ENCODE data around the gene HSPB6. TPM values are rescaled to one million over a fixed set of nuclear protein-coding genes. Genes with fewer than 3 reads are reported as not detected.

The HSPB6 gene
- total RNA-seq, 1 donor from 2014 or later: not detected

DNA sequence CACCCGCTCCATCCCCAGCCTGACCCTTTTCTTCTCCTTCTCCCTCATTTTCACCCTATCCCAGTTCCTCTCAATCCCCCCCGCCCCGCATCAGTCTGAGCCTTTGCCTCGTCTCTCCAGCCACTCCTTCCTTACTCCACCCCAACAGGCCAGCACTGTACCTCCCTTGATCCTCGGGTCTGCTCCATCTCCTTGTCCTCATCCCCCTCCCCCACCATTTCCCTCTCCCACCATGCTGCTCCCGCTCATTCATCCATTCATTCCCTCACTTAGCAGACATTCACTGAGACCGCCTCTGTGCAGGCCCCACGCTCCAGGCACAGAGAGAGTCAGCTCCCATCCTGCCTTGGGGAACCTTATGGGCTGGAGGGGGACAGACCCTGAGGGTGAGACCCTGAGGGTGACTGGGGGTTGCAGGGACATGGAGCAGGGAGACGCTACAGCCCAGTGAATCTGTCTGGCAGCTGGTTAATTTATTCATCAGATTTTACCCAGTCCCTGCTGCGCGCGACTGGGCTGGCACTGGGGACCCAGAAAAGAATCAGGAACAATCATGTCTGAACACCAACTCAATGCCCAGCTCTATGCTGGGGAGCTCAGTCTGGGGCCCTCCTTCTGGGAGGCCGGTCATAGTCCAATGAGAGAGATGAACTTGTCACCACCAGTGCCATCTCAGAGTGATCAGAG, 19.4 kb upstream of the HSPB6 start:
- ChIA-PET CTCF (no interaction called here), POLR2A (interaction anchor here (1.1 to 1.7 kb wide), 2 partner anchors 32 to 39 kb away, joined by 3 to 7 read pairs; no protein-coding TSS in a partner anchor)
- no peak for DNase-seq
- intact Hi-C loops (cut with micrococcal nuclease): loop anchor here (5.0 kb wide), 2 partner anchors 84 to 91 kb away; partner anchors contain the start of gene APLP1
- Mint-ChIP-seq H3K4me3 (peak overlapping the region; percentile 78), H3K36me3 (ENCODE audit: low read depth) (peaks cover 3% of the 10 kb centered on the region), H3K27ac (no peak overlapping the region), H3K4me1 (peaks cover 9% of the 10 kb centered on the region), H3K9me3 (no peaks in the 10 kb centered on the region), H3K27me3 (no peaks in the 10 kb centered on the region)
- TF ChIP-seq, protein P1, sequence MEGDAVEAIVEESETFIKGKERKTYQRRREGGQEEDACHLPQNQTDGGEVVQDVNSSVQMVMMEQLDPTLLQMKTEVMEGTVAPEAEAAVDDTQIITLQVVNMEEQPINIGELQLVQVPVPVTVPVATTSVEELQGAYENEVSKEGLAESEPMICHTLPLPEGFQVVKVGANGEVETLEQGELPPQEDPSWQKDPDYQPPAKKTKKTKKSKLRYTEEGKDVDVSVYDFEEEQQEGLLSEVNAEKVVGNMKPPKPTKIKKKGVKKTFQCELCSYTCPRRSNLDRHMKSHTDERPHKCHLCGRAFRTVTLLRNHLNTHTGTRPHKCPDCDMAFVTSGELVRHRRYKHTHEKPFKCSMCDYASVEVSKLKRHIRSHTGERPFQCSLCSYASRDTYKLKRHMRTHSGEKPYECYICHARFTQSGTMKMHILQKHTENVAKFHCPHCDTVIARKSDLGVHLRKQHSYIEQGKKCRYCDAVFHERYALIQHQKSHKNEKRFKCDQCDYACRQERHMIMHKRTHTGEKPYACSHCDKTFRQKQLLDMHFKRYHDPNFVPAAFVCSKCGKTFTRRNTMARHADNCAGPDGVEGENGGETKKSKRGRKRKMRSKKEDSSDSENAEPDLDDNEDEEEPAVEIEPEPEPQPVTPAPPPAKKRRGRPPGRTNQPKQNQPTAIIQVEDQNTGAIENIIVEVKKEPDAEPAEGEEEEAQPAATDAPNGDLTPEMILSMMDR (IDR thresholded peaks at IDR 0.05): no peak
- ATAC-seq (ENCODE audit: low read depth): no peak

DNA sequence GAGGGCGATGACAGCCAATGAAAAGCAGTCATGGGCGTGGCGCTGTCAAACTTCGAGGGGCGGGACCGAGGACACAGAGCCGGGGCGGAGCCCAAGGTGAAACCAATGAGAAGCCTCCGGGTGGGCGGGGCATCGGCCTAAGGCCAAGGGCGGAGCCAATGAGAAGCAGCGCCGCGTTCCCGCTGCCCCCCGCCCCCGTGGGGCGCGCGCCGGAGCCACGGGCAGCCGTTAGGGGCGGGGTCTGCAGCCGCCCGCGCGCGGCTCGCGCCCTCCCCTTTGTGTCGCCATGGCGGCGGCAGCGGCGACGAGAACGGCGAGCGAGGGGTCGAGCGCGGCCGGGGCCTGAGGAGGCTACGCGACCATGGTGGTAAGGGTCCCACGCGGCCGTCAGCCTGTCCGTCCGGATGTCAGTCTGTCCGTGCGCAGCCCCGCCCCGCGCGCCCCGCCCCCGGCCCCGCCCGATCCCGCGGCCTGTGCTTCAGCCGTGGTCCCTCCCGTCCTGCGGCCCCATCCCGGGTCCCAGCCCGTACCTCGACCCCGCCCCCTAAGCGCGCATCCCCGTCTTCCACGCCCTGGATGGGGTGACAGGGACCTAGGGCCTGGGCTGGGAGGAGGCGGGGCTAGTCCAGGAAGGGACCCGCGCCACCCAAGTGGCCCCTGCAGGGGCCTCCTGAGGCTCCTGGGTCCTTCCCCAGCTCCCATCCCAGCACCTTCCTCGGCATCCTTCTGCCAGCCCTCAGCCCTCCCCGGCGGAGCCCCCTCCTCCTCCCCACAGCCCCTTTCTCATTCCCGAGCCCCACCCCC, 18.7 kb upstream of the HSPB6 start, which contains the start of gene ARHGAP33:
ARHGAP33 (plus strand) TSS at position 267 of the 804 bp plus-strand sequence; CDS start at position 362, 95 bp downstream.
- Mint-ChIP-seq H3K9me3 (no peaks in the 10 kb centered on the region), H3K27me3 (no peaks in the 10 kb centered on the region), H3K36me3 (ENCODE audit: low read depth) (no peaks in the 10 kb centered on the region), H3K4me3 (peak within 1 kb of the TSS; percentile 79), H3K4me1 (peaks cover 9% of the 10 kb centered on the region), H3K27ac (no peak within 1 kb of the TSS)
- TF ChIP-seq, protein P1 (IDR thresholded peaks at IDR 0.05): no peak
- DNase-seq: peak; percentile 97
- CTCF ChIA-PET: no interaction called here
- POLR2A ChIA-PET: interaction anchor here (0.6 to 1.7 kb wide), 2 partner anchors 31 to 253 kb away, joined by 4 to 7 read pairs; no protein-coding TSS in a partner anchor
- ATAC-seq (ENCODE audit: low read depth): peak; percentile 99
- intact Hi-C loops (cut with micrococcal nuclease): loop anchor here (1.0 to 5.0 kb wide), 7 partner anchors 17 to 156 kb away; partner anchors contain the start of genes APLP1, COX6B1, LIN37 and PROSER3

DNA sequence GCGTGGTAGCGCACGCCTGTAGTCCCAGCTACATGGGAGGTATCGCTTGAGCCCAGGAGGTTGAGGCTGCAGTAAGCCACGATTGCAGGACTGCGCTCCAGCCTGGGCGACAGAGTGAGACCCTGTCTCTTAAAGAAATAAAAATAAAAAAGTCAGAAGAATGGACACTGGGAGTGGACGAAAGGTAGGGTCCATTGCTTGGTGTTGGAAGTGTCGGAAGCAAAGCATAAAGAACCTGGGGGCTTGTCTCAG, 18.1 kb upstream of the HSPB6 start:
- ATAC-seq (ENCODE audit: low read depth) (no peak), DNase-seq (no peak)
- peaks cover 9% of the 10 kb centered on the region for H3K4me1 Mint-ChIP-seq
- TF ChIP-seq, protein P1 (IDR thresholded peaks at IDR 0.05): no peak
- H3K9me3 Mint-ChIP-seq: no peaks in the 10 kb centered on the region
- H3K27me3 Mint-ChIP-seq: no peaks in the 10 kb centered on the region
- no peaks in the 10 kb centered on the region for H3K36me3 Mint-ChIP-seq (ENCODE audit: low read depth)
- H3K27ac Mint-ChIP-seq: no peak overlapping the region
- peak overlapping the region; percentile 79 for H3K4me3 Mint-ChIP-seq
- intact Hi-C loops (cut with micrococcal nuclease): loop anchor here (1.0 to 5.0 kb wide), 7 partner anchors 17 to 156 kb away; partner anchors contain the start of genes APLP1, COX6B1, LIN37 and PROSER3
- ChIA-PET POLR2A (interaction anchor here (0.6 kb wide), 1 partner anchor 254 kb away, joined by 4 read pairs; no protein-coding TSS in a partner anchor), CTCF (no interaction called here)

DNA sequence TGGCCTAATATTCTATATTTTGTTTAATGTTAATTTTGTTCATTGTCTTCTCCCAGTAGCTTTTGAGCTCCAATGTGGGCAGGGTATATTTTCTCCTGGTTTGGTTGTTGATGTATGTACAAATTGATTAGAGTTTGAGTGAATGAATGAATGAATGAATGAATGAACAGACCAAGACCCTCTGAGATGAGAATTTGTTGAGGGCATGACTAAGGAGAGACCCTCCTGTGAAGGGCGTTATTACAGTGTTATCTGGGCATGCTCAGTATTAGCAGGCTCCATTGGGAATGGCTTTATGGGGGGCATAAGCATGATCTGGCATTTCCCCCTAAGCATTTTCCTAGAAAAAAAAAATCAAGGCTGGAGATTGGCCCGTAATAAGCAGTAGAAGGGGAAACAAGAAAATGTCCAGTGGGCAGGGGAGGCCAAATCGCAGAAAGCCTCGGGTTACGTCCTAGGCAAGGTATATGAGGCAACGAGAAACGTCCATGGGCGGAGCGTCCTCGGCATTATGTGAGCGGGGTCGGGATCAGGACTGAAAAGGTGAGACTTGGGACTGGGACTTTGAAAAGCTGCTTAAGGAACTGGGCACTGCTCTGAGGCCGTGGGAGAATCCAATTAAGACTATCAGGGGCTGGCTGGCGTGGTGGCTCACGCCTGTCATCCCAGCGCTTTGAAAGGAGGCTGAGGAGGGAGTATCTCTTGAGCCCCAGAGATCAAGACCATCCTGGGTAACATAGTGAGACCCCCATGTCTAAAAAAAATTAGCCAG, 17.6 kb upstream of the HSPB6 start:
- no peak for ATAC-seq (ENCODE audit: low read depth)
- POLR2A ChIA-PET: interaction anchor here (0.6 to 0.7 kb wide), 2 partner anchors 254 to 1076 kb away, joined by 4 read pairs; no protein-coding TSS in a partner anchor
- H3K27ac Mint-ChIP-seq: no peak overlapping the region
- intact Hi-C loops (cut with micrococcal nuclease): loop anchor here (1.0 to 5.0 kb wide), 7 partner anchors 16 to 157 kb away; partner anchors contain the start of genes APLP1, COX6B1, LIN37 and PROSER3
- no peaks in the 10 kb centered on the region for H3K27me3 Mint-ChIP-seq
- DNase-seq: no peak
- H3K4me1 Mint-ChIP-seq: peaks cover 9% of the 10 kb centered on the region
- H3K4me3 Mint-ChIP-seq: peak overlapping the region; percentile 79
- TF ChIP-seq, protein P1 (IDR thresholded peaks at IDR 0.05): no peak
- no peaks in the 10 kb centered on the region for H3K36me3 Mint-ChIP-seq (ENCODE audit: low read depth)
- no peaks in the 10 kb centered on the region for H3K9me3 Mint-ChIP-seq
- CTCF ChIA-PET: no interaction called here

Data from activated B cell treated with CpG ODN at 0.5 μM for 24 hours (primary cell).